ENCODE results near the gene EGLN1. TPM values are rescaled to one million over a fixed set of nuclear protein-coding genes. Genes with fewer than 3 reads are reported as not detected.
"Not testable (repeated sequence)": the region's sequence is repeated elsewhere in the genome, so short reads cannot be mapped to it uniquely, and the experiment has no call there.

Gene EGLN1
- total and polyA plus RNA-seq, 2 experiments from 2014 or later = 1.9 to 6.0 TPM

DNA sequence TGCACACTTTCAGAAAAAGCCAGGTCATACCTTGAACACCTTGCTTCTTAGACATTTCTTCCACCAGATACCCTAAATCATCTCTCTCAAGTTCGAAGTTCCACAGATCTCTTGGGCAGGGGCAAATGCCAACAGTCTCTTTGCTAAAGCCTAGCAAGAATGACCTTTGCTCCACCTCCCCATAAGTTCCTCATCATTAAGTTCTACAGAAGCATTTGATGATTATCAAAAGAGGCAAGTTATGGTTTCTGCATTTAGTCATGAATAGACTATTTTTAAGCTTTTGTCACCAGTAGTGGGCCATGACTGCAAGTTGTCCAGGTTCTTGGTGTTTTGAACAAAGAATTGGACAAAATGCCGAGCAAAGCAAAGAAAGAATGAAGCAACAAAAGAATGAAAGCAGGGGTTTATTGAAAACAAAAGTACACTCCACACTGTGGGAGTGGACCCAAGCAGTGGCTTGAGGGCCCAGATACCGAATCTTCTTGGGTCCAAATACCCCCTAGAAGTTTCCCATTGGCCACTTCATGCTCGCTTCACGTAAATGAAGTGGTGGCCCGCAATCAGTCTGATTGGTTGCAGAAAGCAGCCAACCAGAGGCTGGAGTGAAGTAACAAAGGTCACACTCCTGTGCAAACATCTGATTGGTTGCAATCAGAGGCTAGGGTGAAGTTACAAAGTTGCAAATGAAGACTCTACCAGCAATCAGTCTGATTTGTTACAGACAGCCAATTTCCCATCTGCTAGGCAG is 9.8 kb upstream of the EGLN1 start:
- Histone ChIP-seq H4K20me1 (replicated peaks; ENCODE audit: insufficient read depth) (no peaks in the 10 kb centered on the region; the same call in 1 of the 2 replicates), H3K4me1 (ENCODE audit: insufficient read depth) (no peaks in the 10 kb centered on the region), H3K4me3 (no peak overlapping the region), H3K9me2 (ENCODE audit: insufficient read depth) (peaks cover 5% of the 10 kb centered on the region; the same call in 1 of the 2 replicates), H3K4me2 (no peak overlapping the region), H3K27me3 (ENCODE audit: insufficient read depth) (0 out of 2 replicates have a peak, but pooled peaks cover 2% of the 10 kb centered on the region), H3K36me3 (ENCODE audit: insufficient read depth) (no peaks in the 10 kb centered on the region), H2AFZ (no peak overlapping the region), H3K27ac (ENCODE audit: low read depth) (no peak overlapping the region), H3F3A (replicated peaks; ENCODE audit: low read depth) (no peaks in the 10 kb centered on the region), H3K79me2 (replicated peaks; ENCODE audit: insufficient read depth) (no peaks in the 10 kb centered on the region)
- H3K4me1 Mint-ChIP-seq = 0 out of 3 replicates have a peak, but pooled peaks cover 4% of the 10 kb centered on the region
- H3K36me3 Mint-ChIP-seq (ENCODE audit: low read depth) = peaks cover 6% of the 10 kb centered on the region; the same call in 2 of the 3 replicates
- peak; percentile 11 for DNase-seq (ENCODE audit: low spot score)
- H3K27ac Mint-ChIP-seq = no peak overlapping the region
- no peaks in the 10 kb centered on the region for H3K27me3 Mint-ChIP-seq (ENCODE audit: insufficient read depth, low read depth, poor library complexity)
- H3K9me3 Mint-ChIP-seq = peaks cover 11% of the 10 kb centered on the region
- ATAC-seq = no peak
- no peak overlapping the region for H3K4me3 Mint-ChIP-seq
- no peak for TF ChIP-seq NANOG (IDR thresholded peaks at IDR 0.05; ENCODE audit: borderline replicate concordance)

DNA sequence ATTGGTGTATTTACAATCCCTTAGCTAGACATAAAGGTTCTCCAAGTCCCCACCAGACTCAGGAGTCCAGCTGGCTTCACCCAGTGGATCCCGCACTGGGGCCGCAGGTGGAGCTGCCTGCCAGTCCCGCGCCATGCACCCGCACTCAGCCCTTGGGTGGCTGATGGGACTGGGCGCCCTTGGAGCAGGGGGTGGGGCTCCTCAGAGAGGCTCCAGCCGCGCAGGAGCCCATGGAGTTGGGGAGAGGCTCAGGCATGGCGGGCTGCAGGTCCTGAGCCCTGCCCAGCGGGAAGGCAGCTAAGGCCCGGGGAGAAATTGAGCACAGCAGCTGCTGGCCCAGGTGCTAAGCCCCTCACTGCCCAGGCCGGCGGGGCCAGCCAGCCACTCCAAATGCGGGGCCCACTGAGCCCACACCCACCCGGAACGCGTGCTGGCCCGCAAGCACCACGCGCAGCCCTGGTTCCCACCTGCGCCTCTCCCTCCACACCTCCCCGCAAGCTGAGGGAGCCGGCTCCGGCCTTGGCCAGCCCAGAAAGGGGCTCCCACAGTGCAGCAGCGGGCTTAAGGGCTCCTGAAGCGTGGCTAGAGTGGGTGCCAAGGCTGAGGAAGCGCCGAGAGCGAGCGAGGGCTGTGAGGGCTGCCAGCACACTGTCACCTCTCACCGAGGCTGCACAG is 8.7 kb upstream of the EGLN1 start:
- not testable (repeated sequence) for H3K4me1 Mint-ChIP-seq, H3K4me3 Mint-ChIP-seq

DNA sequence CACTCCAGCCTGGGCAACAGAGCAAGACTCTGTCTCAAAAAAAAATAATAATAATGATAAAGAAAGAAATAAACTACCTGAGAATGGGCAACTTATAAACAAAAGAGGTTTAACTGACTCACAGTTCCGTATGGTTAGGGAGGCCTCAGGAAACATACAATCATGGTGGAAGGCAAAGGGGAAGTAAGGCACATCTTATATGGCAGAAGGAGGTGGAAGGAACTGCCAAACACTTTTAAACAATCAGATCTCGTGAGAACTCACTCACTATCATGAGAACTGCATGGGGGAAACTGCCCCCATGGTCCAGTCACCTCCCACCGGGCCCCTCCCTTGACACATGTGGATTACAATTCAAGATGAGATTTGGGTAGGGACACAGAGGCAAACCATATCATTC is 6.3 kb upstream of the EGLN1 start:
- ATAC-seq = no peak
- Mint-ChIP-seq H3K27ac (no peak overlapping the region), H3K4me1 (peaks cover 7% of the 10 kb centered on the region; the same call in 2 of the 3 replicates), H3K27me3 (ENCODE audit: insufficient read depth, low read depth, poor library complexity) (no peaks in the 10 kb centered on the region), H3K4me3 (no peak overlapping the region), H3K9me3 (peaks cover 11% of the 10 kb centered on the region), H3K36me3 (ENCODE audit: low read depth) (peaks cover 6% of the 10 kb centered on the region; the same call in 2 of the 3 replicates)
- Histone ChIP-seq H2AFZ (no peak overlapping the region), H3K27me3 (ENCODE audit: insufficient read depth) (peaks cover 37% of the 10 kb centered on the region), H3K79me2 (replicated peaks; ENCODE audit: insufficient read depth) (no peaks in the 10 kb centered on the region), H3K27ac (ENCODE audit: low read depth) (no peak overlapping the region), H3K4me2 (no peak overlapping the region), H3K4me3 (no peak overlapping the region), H4K20me1 (replicated peaks; ENCODE audit: insufficient read depth) (no peaks in the 10 kb centered on the region), H3K36me3 (ENCODE audit: insufficient read depth) (no peaks in the 10 kb centered on the region), H3K4me1 (ENCODE audit: insufficient read depth) (0 out of 2 replicates have a peak, but pooled peaks cover 3% of the 10 kb centered on the region), H3K9me2 (ENCODE audit: insufficient read depth) (peaks cover 5% of the 10 kb centered on the region; the same call in 1 of the 2 replicates), H3F3A (replicated peaks; ENCODE audit: low read depth) (no peaks in the 10 kb centered on the region)
- no peak for DNase-seq (ENCODE audit: low spot score)
- TF ChIP-seq, protein P1, sequence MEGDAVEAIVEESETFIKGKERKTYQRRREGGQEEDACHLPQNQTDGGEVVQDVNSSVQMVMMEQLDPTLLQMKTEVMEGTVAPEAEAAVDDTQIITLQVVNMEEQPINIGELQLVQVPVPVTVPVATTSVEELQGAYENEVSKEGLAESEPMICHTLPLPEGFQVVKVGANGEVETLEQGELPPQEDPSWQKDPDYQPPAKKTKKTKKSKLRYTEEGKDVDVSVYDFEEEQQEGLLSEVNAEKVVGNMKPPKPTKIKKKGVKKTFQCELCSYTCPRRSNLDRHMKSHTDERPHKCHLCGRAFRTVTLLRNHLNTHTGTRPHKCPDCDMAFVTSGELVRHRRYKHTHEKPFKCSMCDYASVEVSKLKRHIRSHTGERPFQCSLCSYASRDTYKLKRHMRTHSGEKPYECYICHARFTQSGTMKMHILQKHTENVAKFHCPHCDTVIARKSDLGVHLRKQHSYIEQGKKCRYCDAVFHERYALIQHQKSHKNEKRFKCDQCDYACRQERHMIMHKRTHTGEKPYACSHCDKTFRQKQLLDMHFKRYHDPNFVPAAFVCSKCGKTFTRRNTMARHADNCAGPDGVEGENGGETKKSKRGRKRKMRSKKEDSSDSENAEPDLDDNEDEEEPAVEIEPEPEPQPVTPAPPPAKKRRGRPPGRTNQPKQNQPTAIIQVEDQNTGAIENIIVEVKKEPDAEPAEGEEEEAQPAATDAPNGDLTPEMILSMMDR (conservative IDR thresholded peaks at IDR 0.05; ENCODE audit: low read depth in 2 of 2) = no peak
- TF ChIP-seq, protein P2, sequence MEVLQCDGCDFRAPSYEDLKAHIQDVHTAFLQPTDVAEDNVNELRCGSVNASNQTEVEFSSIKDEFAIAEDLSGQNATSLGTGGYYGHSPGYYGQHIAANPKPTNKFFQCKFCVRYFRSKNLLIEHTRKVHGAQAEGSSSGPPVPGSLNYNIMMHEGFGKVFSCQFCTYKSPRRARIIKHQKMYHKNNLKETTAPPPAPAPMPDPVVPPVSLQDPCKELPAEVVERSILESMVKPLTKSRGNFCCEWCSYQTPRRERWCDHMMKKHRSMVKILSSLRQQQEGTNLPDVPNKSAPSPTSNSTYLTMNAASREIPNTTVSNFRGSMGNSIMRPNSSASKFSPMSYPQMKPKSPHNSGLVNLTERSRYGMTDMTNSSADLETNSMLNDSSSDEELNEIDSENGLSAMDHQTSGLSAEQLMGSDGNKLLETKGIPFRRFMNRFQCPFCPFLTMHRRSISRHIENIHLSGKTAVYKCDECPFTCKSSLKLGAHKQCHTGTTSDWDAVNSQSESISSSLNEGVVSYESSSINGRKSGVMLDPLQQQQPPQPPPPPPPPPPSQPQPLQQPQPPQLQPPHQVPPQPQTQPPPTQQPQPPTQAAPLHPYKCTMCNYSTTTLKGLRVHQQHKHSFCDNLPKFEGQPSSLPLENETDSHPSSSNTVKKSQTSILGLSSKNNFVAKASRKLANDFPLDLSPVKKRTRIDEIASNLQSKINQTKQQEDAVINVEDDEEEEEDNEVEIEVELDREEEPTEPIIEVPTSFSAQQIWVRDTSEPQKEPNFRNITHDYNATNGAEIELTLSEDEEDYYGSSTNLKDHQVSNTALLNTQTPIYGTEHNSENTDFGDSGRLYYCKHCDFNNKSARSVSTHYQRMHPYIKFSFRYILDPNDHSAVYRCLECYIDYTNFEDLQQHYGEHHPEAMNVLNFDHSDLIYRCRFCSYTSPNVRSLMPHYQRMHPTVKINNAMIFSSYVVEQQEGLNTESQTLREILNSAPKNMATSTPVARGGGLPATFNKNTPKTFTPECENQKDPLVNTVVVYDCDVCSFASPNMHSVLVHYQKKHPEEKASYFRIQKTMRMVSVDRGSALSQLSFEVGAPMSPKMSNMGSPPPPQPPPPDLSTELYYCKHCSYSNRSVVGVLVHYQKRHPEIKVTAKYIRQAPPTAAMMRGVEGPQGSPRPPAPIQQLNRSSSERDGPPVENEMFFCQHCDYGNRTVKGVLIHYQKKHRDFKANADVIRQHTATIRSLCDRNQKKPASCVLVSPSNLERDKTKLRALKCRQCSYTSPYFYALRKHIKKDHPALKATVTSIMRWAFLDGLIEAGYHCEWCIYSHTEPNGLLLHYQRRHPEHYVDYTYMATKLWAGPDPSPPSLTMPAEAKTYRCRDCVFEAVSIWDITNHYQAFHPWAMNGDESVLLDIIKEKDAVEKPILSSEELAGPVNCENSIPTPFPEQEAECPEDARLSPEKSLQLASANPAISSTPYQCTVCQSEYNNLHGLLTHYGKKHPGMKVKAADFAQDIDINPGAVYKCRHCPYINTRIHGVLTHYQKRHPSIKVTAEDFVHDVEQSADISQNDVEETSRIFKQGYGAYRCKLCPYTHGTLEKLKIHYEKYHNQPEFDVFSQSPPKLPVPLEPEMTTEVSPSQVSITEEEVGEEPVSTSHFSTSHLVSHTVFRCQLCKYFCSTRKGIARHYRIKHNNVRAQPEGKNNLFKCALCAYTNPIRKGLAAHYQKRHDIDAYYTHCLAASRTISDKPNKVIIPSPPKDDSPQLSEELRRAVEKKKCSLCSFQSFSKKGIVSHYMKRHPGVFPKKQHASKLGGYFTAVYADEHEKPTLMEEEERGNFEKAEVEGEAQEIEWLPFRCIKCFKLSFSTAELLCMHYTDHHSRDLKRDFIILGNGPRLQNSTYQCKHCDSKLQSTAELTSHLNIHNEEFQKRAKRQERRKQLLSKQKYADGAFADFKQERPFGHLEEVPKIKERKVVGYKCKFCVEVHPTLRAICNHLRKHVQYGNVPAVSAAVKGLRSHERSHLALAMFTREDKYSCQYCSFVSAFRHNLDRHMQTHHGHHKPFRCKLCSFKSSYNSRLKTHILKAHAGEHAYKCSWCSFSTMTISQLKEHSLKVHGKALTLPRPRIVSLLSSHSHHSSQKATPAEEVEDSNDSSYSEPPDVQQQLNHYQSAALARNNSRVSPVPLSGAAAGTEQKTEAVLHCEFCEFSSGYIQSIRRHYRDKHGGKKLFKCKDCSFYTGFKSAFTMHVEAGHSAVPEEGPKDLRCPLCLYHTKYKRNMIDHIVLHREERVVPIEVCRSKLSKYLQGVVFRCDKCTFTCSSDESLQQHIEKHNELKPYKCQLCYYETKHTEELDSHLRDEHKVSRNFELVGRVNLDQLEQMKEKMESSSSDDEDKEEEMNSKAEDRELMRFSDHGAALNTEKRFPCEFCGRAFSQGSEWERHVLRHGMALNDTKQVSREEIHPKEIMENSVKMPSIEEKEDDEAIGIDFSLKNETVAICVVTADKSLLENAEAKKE (CRISPR knock-in tag; IDR thresholded peaks at IDR 0.05) = no peak
- no peak for TF ChIP-seq ZNF331 (CRISPR knock-in tag; IDR thresholded peaks at IDR 0.05; ENCODE audit: low read depth)
- TF ChIP-seq, protein P3, sequence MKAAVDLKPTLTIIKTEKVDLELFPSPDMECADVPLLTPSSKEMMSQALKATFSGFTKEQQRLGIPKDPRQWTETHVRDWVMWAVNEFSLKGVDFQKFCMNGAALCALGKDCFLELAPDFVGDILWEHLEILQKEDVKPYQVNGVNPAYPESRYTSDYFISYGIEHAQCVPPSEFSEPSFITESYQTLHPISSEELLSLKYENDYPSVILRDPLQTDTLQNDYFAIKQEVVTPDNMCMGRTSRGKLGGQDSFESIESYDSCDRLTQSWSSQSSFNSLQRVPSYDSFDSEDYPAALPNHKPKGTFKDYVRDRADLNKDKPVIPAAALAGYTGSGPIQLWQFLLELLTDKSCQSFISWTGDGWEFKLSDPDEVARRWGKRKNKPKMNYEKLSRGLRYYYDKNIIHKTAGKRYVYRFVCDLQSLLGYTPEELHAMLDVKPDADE (IDR thresholded peaks at IDR 0.05) = no peak

More for the DNA sequence above, 8.7 kb upstream of the EGLN1 start:
- not testable (repeated sequence) for H3K4me3 ChIP-seq; H3F3A ChIP-seq (replicated peaks; ENCODE audit: low read depth); H3K4me1 ChIP-seq (ENCODE audit: insufficient read depth); H3K27ac ChIP-seq (ENCODE audit: low read depth); H3K4me2 ChIP-seq; H2AFZ ChIP-seq; ATAC-seq; H3K27me3 Mint-ChIP-seq (ENCODE audit: insufficient read depth, low read depth, poor library complexity); H3K79me2 ChIP-seq (replicated peaks; ENCODE audit: insufficient read depth); H3K9me2 ChIP-seq (ENCODE audit: insufficient read depth); H3K36me3 Mint-ChIP-seq (ENCODE audit: low read depth); DNase-seq (ENCODE audit: low spot score); H3K27ac Mint-ChIP-seq; H4K20me1 ChIP-seq (replicated peaks; ENCODE audit: insufficient read depth); H3K36me3 ChIP-seq (ENCODE audit: insufficient read depth)
- H3K9me3 Mint-ChIP-seq = peaks cover 11% of the 10 kb centered on the region
- H3K27me3 ChIP-seq (ENCODE audit: insufficient read depth) = peaks cover 12% of the 10 kb centered on the region; the same call in 1 of the 2 replicates
